HG02763 (cell line): ENCODE data around the gene CKS1B.
"Not testable (repeated sequence)": the region's sequence is repeated elsewhere in the genome, so short reads cannot be mapped to it uniquely, and the experiment has no call there.

Experiments
- ATAC-seq: cut with Tn5 transposase; IDR thresholded peaks from one replicate; pipeline ENCODE4 v1.9.1; 2021; ENCODE audit warnings: mild to moderate bottlenecking, moderate library complexity; ENCODE audit not compliant: unreplicated experiment

The CKS1B gene

DNA sequence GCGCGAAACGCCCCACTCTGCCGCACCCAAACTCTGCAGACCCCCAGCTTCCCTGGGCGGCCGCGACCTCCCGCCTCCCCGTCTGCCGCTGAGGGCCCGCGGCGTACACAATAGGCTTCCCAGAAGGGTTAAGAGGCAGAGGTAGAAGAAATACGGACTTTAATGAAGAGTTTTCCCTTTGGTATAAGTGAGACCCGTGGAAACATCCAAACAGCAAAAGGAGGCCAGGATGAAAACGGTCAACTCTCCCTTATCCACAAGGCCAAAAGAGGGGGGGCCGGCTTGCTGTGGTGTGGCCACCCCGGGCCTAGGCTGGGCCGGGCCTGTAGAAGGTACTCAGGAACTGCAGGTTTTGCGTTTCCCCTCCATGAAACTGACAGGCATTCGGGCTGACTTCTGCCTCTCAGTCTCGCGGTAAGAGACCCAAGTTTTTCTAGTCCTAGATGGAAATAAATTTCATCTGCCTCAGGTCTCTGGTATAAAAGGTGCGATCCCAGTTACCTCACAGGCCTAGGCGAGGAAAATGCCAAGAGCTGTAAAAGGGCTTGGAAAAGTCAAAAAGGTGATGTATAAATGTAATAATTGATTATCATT lies 12.2 kb upstream of the CKS1B start:
- ATAC-seq: no peak

DNA sequence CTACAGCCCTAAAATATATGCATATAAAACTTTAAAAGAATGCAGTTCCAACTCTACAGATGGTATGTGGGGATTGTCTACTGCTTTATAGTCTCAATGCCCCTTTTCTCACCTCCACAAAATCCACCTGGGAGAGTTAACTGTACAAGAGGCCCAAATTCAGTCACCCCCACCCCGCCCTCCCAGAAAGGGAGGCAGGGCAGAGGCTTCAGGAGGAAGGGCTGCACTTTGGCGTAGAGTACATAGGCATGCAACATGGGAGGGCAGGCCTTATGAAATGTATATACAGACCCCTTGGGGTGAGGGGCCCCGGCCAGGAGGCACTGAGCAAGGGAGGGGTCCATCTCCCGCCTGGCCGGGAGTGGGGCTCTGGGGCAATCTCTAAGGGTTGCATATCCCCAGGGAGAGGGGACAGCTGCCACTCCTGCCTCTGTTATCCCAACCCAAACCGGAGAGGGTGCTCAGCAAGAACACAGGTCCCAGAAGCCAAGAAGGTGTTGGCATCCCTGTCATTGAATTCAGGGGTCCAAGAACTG lies 11.6 kb upstream of the CKS1B start:
- no peak for ATAC-seq

DNA sequence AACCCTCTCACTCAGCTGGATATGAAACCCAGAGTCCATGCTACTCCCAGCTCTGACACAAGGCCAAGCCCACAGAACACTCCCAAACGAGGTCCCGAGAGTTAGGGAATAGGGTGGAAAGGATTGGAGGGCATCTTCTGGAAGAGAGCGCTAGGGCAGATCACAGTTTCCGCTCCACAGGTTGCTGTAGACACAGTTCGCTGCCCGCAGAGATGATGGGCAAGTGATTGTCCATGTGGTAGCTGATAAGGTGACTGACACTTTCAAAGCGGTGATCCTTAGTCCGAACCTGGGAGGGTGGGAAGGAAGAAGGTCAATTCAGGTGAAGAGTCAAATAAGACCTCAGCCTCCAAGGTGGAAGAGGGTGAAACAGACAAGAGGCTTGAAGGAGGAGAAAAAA lies 10.8 kb upstream of the CKS1B start:
- no peak for ATAC-seq

DNA sequence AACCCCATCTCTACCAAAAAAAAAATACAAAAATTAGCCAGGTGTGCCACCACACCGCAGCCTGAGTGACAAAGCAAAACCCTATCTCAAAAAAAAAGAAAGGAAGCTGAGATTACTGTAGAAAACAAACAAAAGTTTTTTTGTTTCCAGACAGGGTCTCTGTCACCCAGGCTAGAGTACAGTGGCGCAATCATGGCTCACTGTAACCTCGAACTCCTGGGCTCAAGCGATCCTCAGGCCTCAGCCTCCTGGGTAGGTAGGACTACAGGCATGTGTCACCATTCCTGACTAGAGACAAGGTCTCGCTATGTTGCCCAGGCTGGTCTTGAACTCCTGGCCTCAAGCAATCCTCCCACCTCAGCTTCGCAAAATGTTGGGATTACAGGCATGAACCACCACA lies 10.1 kb upstream of the CKS1B start:
- no peak for ATAC-seq

DNA sequence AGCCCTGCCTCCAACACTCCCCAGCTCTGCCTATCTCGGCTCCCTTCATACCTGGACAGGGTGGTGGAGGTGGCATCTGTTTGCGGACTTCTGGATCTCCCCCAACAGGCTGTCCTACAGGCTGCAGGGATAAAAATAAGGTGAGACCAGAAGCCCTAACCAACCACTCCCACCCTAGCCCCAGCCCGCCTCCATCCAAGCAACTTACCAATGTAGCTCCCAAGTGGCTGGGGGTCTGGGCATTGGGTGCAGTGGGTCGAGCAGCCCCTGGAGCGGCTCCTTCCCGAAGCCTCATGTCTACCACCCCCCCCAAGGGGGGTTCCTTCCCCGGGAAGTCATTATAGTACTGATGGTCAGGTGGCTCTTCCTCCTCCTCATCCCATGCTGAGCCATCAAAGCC lies 8.4 kb upstream of the CKS1B start:
- no peak for ATAC-seq

DNA sequence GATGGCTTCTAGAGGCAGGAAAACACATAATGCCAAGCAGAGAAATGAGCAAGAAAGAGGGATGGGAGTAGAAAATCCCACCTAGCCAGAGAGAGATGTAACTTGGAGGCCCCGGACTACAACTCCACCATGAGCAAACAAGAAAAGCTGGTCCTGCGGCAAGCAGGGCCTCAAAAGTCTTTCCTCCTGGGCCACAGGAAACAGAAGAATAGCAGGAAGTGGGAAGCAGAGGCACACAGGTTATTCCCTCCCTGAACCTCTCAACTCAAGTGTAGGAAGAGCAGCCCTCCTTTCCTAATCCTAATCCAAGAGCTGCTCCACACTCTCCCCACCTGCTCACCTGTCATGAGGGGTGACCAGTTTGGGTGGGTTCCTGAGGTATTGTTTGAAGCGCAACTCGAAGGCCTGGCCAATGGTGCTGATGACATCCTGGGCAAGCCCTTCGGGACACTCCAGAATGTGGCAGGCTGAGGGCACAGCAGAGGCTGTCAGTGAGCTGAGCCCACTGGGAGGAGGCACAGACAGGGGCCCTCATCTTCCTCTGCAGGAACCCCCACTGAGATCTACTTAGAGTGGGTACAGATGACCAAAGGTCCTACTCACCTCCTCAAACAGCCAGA lies 7.0 kb upstream of the CKS1B start:
- no peak for ATAC-seq

DNA sequence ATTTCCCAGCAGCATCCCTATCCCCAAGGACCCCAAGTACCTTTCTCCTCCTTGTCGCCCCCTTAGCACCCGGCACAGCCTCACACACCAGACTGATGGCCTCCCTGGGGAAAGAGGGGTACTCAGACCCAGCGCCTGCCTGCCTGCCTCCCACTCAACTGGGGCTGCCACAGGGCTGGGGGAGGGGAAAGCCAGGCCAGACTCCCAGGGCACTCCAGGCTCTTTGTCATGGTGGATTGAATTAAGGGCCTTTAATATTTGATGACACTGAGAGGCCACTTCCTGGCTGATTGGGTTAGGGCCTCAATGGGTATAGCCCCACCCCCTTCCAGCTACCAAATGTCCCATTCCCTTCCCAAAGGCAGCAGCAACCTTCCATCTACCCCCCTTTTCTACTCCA lies 5.8 kb upstream of the CKS1B start:
- no peak for ATAC-seq

DNA sequence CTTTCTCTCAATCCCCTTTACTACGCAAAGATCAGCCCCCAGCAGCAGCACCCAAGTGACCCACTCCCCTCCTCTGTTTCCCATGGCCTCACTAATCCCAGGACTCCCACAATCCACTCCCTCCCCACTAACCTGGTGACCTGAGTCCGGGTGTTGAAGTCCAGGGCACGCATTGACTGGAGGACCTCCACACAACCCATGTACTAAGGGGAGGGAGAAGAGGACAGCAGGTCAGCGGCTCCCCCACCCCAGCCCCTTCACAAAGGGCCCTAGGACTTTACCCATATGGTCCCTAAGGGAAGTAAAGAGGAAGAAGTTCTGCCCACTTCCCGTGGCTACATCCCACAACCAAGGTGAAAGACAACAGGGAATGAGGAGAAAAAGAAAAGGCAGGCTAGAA lies 5.2 kb upstream of the CKS1B start:
- no peak for ATAC-seq

DNA sequence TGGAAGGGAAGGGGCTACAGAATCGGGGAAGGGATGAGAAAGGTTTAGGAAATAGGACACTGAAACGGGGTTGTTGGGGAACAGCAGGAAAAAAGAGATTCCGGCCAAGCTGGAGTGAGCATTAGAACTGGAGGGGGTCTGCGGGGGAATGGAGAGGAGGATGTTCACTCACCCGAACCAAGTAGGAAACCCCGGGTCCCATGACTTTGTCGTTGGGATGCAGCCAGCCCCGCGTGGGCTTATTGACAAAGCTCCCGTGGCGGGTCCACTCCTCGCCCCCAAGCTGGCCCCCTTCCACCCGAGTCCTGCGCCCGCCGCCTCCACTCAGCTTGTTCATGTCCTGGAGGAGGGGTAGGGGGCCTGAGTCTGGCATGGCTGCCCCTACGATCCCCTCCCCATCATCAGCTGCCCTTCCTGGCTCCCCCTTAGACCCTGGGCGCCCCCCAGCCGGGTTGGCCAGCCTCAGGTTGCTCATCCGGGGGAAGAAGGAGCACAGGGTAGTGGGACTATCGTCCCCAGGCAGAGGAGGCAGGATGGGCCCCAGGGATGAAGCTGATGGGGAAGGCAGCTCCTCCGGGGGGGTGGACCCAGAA lies 4.5 kb upstream of the CKS1B start:
- ATAC-seq: no peak

DNA sequence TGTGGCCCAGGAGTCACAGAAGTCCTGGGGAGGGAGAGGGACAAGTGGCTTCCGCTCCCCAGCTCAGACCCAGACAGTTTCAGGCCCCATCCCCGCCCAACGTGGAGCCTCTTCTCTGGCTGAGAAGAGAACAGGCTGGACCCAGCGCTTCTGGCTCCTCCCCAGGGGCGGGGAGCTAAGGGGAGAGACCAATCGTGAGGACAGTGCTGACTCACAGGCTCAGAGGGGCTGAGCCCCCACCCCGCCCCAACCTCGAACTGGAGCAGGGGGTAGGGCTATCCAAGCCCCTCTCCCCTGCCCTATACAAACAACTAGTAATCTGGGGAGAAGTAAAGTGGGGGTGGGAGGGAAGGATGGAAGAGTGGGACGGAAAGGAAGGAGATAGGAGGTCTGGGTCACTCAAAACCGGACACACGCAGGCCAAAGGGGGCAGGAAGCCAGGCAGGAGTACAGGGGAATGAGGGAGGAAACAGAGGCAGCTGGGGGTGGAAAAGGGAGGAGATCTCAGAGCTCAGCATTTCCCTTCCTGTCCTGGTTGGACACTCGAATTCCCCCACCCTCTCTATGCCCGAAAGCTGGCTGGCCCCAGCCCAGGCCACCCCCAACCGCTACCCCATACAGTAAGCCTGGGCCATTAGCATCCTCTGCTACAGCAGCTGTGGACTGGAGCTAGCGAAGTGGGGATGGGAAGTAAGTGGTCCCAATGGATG lies 3.7 kb upstream of the CKS1B start, which contains the start of gene SHC1:
Gene SHC1 (minus strand): TSS at position 117 of the 710 bp plus-strand sequence. CDS start 221 bp downstream, outside the sequence.
- ATAC-seq: no peak

DNA sequence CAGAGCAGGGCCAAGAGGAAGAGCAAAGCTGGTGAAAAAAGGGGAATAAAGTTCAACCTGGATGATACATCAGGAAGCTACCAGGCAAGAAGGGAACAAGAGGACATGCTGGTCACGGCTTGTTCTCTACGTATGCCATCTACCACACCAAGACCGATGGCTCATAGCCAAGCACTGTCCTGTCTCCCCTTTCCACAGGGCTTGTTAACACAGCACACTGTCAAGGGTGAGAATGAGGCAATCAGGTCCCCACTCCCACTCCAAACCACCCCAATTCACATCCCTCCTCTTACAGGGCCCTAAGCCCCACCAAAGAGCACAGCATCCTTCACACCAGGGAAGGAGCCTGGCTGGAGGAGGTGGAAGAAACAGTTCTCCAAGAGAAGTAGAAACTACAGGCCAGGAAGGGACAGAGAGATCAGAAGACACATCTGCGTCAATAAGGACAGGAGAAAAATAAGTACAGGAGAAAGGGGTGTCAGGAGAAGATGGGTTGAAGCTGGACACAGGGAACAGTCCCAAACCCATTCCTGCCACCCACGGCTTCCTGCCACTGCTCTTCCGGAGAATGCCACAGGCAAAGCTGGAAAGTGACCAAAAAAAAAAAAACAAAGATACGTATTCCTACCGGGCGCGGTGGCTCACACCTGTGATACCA lies 3.0 kb upstream of the CKS1B start:
- no peak for ATAC-seq

DNA sequence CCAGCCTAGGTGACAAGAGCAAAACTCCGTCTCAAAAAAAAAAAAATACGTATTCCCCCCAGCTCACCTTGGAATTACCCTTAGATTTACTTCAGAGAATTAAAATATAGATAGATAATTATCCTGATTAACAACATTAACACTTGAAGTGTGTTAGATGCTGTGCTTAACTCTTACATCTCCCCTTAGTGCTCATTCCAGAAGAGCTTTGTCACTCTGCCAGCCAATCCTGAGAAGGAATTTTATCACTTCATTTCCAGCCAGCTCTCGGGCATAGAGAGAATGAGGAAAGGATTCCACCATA lies 2.3 kb upstream of the CKS1B start:
- ATAC-seq: no peak

DNA sequence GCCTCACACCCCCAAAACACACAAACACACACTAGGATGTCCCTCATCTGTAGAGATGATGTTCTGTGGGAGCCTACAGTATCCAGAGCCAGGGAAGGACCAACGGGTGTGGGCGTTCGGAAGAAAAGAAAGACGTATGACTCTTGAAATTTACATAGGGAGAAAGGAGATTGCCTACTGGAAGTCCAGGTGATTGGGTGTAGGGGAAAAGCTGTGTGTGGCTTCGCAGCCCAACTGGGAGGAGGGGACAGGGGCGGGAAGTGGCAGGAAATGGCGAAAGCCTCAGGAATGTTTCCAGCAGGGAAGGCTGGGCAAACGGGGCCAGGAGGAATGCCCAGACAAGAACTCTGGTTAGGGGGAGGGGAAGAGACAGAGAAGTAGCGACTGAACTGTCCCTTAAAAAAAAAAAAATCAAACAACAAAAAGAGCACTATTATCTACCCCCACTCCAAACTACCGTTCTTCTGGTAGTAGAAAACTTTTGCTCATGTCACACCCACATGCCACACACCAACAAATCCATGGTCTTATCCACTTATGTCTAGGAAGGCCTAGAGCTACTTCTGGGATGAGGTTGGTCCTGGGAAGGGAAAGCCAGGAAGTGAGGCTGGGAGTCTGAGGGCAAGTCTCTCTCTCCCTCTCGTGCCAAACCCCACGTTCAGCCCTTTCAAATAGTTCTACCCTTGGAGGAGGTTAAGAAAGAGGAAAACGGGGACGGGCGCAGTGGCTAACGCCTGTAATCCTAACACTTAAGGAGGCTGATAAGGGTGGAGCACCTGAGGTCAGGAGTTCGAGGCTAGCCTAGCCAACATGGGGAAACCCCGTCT lies 1.8 kb upstream of the CKS1B start:
- ATAC-seq: no peak

DNA sequence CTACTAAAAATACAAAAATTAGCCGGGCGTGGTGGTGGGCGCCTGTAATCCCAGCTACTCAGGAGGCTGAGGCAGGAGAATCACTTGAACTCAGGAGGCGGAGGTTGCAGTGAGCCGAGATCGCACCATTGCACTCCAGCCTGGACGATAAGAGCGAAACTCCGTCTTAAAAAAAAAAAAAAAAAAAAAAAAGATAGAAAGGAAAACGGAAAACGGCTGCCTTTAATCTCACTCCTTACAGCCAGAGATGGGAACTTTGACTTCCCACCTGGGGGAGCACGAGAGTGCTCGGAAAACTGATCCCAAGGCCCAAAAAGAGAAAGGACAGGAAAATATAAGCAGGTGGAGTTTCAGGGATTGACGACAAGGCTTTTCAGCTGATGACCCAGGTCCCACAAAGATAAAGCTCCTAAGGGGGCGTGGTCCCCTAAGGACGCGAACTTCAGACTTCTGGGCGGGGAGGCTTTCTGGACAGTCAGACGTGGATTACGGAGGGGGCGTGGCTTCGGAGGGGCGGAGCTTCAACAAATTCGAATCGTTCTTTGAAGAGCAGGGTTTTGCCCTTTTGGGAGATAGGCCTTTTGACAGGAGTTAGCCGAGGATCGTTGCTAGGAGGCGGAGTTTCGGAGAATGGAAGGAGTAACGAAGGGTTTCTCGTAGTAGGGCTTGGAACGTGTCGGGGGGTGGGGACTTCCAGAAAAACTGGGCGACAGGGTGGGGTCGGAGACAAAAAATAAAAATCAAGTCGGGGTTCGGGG lies 958 bp upstream of the CKS1B start:
- ATAC-seq: no peak

DNA sequence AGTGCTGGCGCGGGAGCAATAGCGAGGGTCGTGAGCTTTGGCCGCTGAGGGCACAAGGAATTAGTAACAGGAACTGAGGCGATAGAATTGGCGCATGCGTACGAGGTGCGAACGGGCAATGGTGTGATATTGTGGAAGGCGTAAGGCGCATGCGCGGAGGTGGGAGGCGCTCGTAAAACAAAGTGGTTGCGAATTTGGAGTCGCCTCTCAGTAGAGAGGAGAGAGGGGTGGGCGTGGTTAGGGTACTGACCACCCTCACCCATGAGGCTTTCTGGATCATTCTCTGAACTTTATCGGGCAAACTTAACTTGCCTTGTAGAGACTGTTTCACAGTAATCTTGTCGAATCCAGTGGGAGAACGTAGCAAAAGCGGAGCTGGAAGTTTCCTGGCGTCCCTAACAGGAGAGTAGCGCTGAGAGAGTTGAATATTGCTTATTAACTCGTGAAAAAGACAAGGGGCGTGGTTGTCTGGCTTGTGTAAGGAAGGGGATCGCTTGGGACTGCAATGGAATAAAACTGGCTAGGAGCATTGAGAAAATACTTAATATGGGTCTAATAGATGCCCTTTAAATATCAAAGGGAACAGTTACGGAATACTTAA lies 427 bp downstream of the CKS1B start:
- ATAC-seq: peak; percentile 44

DNA sequence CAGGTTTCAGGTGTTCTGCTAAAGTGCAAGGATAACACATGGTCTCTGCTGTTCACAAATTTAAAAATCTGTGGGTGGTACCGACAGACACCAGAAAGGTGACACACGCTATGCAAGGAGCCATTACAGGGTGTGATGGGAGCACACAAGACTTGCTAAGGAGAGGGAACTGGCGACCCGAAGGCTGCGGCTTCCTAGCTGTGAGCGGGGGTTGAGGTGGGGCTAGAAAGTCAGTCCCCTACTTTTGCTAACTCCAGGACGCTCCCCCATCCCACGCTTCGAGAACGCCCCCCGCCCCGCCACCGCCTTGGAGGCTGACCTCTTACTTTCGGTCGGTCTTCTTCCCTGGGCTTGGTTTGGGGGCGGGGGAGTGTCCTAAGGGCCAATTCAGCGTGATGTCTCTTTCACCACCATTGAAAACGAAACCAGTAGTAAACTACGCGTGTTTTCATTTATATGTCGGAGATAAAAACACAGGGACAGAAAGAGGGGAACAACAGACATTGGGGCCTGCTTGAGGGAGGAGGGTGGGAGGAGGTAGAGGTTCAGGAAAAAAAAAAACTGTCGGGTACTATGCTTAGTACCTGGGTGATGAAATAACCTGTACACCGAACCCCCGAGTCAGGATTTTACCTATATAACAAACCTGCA lies 1.1 kb downstream of the CKS1B start:
- no peak for ATAC-seq

DNA sequence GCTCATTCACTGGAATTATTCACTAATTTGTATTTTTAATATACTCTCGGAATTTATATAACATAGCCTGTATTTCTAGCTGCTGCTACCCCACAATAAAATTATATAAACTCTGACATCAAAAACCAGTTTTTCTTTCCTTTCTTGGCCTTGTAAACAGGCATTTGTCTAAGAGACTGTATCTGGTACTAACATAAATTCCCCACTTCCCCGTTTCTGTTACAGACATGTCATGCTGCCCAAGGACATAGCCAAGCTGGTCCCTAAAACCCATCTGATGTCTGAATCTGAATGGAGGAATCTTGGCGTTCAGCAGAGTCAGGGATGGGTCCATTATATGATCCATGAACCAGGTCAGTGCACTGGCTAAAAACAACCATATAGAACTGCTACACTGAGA lies 3.3 kb downstream of the CKS1B start:
- not testable (repeated sequence) for ATAC-seq

DNA sequence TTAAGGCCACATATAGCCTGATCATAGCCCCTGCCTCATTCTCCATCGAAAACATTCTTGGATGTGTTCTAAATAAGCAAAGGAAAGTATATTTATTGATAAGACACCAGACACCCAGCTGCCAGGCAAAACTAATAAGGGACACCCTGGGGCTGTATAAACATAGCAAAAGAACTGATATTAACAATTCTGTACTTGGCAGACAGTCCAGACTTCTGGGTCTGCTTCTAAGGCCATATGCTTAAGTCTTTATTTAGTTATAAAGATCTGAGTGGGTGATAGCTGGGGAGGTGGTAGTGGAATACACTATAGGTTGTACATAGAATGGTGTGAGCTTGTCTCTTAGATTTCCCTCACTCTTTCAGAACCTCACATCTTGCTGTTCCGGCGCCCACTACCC lies 3.9 kb downstream of the CKS1B start:
- no peak for ATAC-seq

DNA sequence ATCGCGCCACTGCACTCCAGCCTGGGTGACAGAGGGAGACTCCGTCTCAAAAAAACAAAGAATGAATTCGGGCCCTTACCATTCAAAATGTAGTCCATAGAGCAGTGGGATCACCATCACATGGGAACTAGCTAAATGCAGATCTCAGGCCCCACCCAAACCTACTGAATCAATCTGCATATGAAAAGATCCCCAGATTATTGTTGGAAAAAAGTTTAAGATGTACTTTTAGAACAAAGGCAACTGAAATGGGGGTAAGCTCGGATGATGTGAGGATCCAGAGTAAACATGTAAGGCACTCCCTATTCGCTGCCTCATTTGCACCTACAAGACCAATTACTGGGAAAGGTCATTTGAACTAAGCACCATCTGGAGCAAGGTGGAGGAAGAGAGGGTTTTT lies 7.9 kb downstream of the CKS1B start:
- ATAC-seq: no peak
